ENCODE results near the gene PDE7B. TPM values are rescaled to one million over a fixed set of nuclear protein-coding genes. Genes with fewer than 3 reads are reported as not detected.

PDE7B gene
- polyA plus RNA-seq, 1 of the 3 experiments (the other 2 are of a cell fraction): 1.9 TPM

- POLR2A ChIA-PET: no interaction called here
- CTCF ChIA-PET: interaction anchor here (0.6 kb wide), 1 partner anchor 338 kb away, joined by 3 read pairs; no protein-coding TSS in a partner anchor
These were observed 169.2 kb downstream of the PDE7B start for GRCh38 chr6:136020691-136021090.

GRCh38 chr6:136022224-136022874, 170.8 kb downstream of the PDE7B start:
- Histone ChIP-seq H3K9me2 (no peaks in the 10 kb centered on the region), H3K79me2 (ENCODE audit: insufficient read depth) (no peaks in the 10 kb centered on the region), H3K4me1 (ENCODE audit: control insufficient read depth in 1 of 2, insufficient read depth in 2 of 2, low read depth in 1 of 2, low read length in 1 of 2) (no peaks in the 10 kb centered on the region; a peak in 1 of 4 replicates), H4K20me1 (ENCODE audit: insufficient read depth) (no peaks in the 10 kb centered on the region), H3K9me3 (no peaks in the 10 kb centered on the region), H3F3A (replicated peaks; ENCODE audit: insufficient read depth) (peaks cover 5% of the 10 kb centered on the region), H3K27me3 (ENCODE audit: insufficient read depth) (no peaks in the 10 kb centered on the region), H2AFZ (ENCODE audit: low read depth) (no peak overlapping the region), H3K4me2 (no peak overlapping the region), H3K27ac (ENCODE audit: low read depth in 2 of 2, low read length in 1 of 2) (no peak overlapping the region), H3K4me3 (ENCODE audit: low read depth in 2 of 2, low read length in 1 of 2) (no peak overlapping the region), H3K36me3 (replicated peaks in 1 of 2; ENCODE audit: control insufficient read depth in 1 of 2, insufficient read depth in 2 of 2, low read length in 1 of 2) (no peaks in the 10 kb centered on the region), H3K9ac (no peak overlapping the region)
- WGBS (ENCODE audit: low lambda C conversion rate): 71% methylated on average over 3 of the region's 3 CpGs
- CTCF ChIA-PET: no interaction called here
- TF ChIP-seq FOXJ3 (CRISPR knock-in tag; IDR thresholded peaks at IDR 0.05) (no peak), RAD21 (IDR thresholded peaks at IDR 0.05; ENCODE audit: low read length) (no peak), ELF1 (IDR thresholded peaks at IDR 0.05) (no peak), POLR2AphosphoS5 (IDR thresholded peaks at IDR 0.05; ENCODE audit: low read depth, low read length) (no peak), TCF12 (IDR thresholded peaks at IDR 0.05) (no peak), MEF2A (IDR thresholded peaks at IDR 0.05; ENCODE audit: borderline replicate concordance, low read depth) (no peak)
- TF ChIP-seq, protein P1, sequence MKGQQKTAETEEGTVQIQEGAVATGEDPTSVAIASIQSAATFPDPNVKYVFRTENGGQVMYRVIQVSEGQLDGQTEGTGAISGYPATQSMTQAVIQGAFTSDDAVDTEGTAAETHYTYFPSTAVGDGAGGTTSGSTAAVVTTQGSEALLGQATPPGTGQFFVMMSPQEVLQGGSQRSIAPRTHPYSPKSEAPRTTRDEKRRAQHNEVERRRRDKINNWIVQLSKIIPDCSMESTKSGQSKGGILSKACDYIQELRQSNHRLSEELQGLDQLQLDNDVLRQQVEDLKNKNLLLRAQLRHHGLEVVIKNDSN (IDR thresholded peaks at IDR 0.05; ENCODE audit: borderline replicate concordance, low read depth): no peak
- TF ChIP-seq, protein P2, sequence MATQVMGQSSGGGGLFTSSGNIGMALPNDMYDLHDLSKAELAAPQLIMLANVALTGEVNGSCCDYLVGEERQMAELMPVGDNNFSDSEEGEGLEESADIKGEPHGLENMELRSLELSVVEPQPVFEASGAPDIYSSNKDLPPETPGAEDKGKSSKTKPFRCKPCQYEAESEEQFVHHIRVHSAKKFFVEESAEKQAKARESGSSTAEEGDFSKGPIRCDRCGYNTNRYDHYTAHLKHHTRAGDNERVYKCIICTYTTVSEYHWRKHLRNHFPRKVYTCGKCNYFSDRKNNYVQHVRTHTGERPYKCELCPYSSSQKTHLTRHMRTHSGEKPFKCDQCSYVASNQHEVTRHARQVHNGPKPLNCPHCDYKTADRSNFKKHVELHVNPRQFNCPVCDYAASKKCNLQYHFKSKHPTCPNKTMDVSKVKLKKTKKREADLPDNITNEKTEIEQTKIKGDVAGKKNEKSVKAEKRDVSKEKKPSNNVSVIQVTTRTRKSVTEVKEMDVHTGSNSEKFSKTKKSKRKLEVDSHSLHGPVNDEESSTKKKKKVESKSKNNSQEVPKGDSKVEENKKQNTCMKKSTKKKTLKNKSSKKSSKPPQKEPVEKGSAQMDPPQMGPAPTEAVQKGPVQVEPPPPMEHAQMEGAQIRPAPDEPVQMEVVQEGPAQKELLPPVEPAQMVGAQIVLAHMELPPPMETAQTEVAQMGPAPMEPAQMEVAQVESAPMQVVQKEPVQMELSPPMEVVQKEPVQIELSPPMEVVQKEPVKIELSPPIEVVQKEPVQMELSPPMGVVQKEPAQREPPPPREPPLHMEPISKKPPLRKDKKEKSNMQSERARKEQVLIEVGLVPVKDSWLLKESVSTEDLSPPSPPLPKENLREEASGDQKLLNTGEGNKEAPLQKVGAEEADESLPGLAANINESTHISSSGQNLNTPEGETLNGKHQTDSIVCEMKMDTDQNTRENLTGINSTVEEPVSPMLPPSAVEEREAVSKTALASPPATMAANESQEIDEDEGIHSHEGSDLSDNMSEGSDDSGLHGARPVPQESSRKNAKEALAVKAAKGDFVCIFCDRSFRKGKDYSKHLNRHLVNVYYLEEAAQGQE (IDR thresholded peaks at IDR 0.05; ENCODE audit: low read depth, low read length): no peak
- POLR2A ChIA-PET: no interaction called here
- no peak for DNase-seq

More at GRCh38 chr6:136020691-136021090, 169.2 kb downstream of the PDE7B start:
- H3F3A ChIP-seq (replicated peaks; ENCODE audit: insufficient read depth): peaks cover 7% of the 10 kb centered on the region
- H3K27me3 ChIP-seq (ENCODE audit: insufficient read depth): no peaks in the 10 kb centered on the region
- TF ChIP-seq, protein P3, sequence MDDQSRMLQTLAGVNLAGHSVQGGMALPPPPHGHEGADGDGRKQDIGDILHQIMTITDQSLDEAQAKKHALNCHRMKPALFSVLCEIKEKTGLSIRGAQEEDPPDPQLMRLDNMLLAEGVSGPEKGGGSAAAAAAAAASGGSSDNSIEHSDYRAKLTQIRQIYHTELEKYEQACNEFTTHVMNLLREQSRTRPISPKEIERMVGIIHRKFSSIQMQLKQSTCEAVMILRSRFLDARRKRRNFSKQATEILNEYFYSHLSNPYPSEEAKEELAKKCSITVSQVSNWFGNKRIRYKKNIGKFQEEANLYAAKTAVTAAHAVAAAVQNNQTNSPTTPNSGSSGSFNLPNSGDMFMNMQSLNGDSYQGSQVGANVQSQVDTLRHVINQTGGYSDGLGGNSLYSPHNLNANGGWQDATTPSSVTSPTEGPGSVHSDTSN (IDR thresholded peaks at IDR 0.05): no peak
- TF ChIP-seq EZH2phosphoT487 (IDR thresholded peaks at IDR 0.05; ENCODE audit: borderline replicate concordance, low read depth): no peak
- TF ChIP-seq CHD2 (IDR thresholded peaks at IDR 0.05; ENCODE audit: low read length, partially characterized antibody): no peak
- TF ChIP-seq, protein P4, sequence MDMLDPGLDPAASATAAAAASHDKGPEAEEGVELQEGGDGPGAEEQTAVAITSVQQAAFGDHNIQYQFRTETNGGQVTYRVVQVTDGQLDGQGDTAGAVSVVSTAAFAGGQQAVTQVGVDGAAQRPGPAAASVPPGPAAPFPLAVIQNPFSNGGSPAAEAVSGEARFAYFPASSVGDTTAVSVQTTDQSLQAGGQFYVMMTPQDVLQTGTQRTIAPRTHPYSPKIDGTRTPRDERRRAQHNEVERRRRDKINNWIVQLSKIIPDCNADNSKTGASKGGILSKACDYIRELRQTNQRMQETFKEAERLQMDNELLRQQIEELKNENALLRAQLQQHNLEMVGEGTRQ (IDR thresholded peaks at IDR 0.05; ENCODE audit: borderline replicate concordance, low read depth, low read length): no peak
- no peak for TF ChIP-seq TAF1 (IDR thresholded peaks at IDR 0.05; ENCODE audit: borderline replicate concordance, low read depth, low read length)
- no peak for TF ChIP-seq FOSL2 (IDR thresholded peaks at IDR 0.05; ENCODE audit: borderline replicate concordance, low read depth)
- TF ChIP-seq, protein P2 (IDR thresholded peaks at IDR 0.05; ENCODE audit: low read depth, low read length): no peak
- H3K9me2 ChIP-seq: no peaks in the 10 kb centered on the region
- H2AFZ ChIP-seq (ENCODE audit: low read depth): no peak overlapping the region
- peaks cover 1 to 3% of the 10 kb centered on the region in 2 experiments; a peak in 2 of 4 replicates for H3K4me1 ChIP-seq (ENCODE audit: control insufficient read depth in 1 of 2, insufficient read depth in 2 of 2, low read depth in 1 of 2, low read length in 1 of 2)
- H3K27ac ChIP-seq (ENCODE audit: low read depth in 2 of 2, low read length in 1 of 2): no peak overlapping the region
- 92% methylated on average over 2 of the region's 2 CpGs for WGBS (ENCODE audit: low lambda C conversion rate)
- no peak overlapping the region for H3K4me2 ChIP-seq
- no peaks in the 10 kb centered on the region for H3K9me3 ChIP-seq
- H4K20me1 ChIP-seq (ENCODE audit: insufficient read depth): no peaks in the 10 kb centered on the region
- no peaks in the 10 kb centered on the region for H3K36me3 ChIP-seq (replicated peaks in 1 of 2; ENCODE audit: control insufficient read depth in 1 of 2, insufficient read depth in 2 of 2, low read length in 1 of 2)
- H3K79me2 ChIP-seq (ENCODE audit: insufficient read depth): no peaks in the 10 kb centered on the region
- H3K4me3 ChIP-seq (ENCODE audit: low read depth in 2 of 2, low read length in 1 of 2): no peak overlapping the region
- DNase-seq: no peak
- H3K9ac ChIP-seq: no peak overlapping the region

All from SK-N-SH (cell line).